Measurements from ENCODE around the gene MTM1. TPM values are rescaled to one million over a fixed set of nuclear protein-coding genes. Genes with fewer than 3 reads are reported as not detected.

Gene MTM1
- total and polyA plus RNA-seq, 4 experiments from 2014 or later: 27.3 to 38.5 (median 35.1) TPM

GRCh38 chrX:150531467-150531866 lies 37.0 kb upstream of the MTM1 start:
- H3K4me3 ChIP-seq (ENCODE audit: low read length in 2 of 2): no peak overlapping the region
- H3K9me3 Mint-ChIP-seq: peaks cover 0 to 13% (median 10%) of the 10 kb centered on the region in 8 donors
- H3K4me3 Mint-ChIP-seq: no peak overlapping the region
- H3K27me3 Mint-ChIP-seq: no peaks in the 10 kb centered on the region
- CTCF ChIA-PET (ENCODE audit: partially characterized antibody): no interaction called here
- DNase-seq: no peak
- H3K27me3 ChIP-seq (ENCODE audit: insufficient read depth, low read length): no peaks in the 10 kb centered on the region
- POLR2A ChIA-PET (ENCODE audit: partially characterized antibody): no interaction called here
- H3K4me1 ChIP-seq (ENCODE audit: insufficient read depth, low read length): no peaks in the 10 kb centered on the region
- no peak overlapping the region for H3K27ac Mint-ChIP-seq
- H3K27ac ChIP-seq (ENCODE audit: low read depth, low read length): no peak overlapping the region
- no peaks in the 10 kb centered on the region for H3K9me3 ChIP-seq (ENCODE audit: control insufficient read depth in 1 of 2, low read length in 2 of 2)
- peaks cover 0 to 2% of the 10 kb centered on the region in 2 donors for H3K36me3 Mint-ChIP-seq
- no peaks in the 10 kb centered on the region for H3K4me1 Mint-ChIP-seq
- intact Hi-C loops (cut with micrococcal nuclease): no loop called here
- H3K36me3 ChIP-seq (ENCODE audit: insufficient read depth, low read length): no peaks in the 10 kb centered on the region

GRCh38 chrX:150533863-150534262 lies 34.6 kb upstream of the MTM1 start:
- no peak overlapping the region for H3K4me3 ChIP-seq (ENCODE audit: low read length in 2 of 2)
- CTCF ChIA-PET (ENCODE audit: partially characterized antibody): no interaction called here
- no peaks in the 10 kb centered on the region for H3K4me1 ChIP-seq (ENCODE audit: insufficient read depth, low read length)
- Mint-ChIP-seq H3K27me3 (no peaks in the 10 kb centered on the region), H3K27ac (peak overlapping the region in 1 of 7 donors; percentile 74), H3K9me3 (peaks cover 0 to 18% (median 11%) of the 10 kb centered on the region in 8 donors), H3K36me3 (peaks cover 0 to 2% of the 10 kb centered on the region in 2 donors), H3K4me3 (no peak overlapping the region), H3K4me1 (no peaks in the 10 kb centered on the region)
- H3K27ac ChIP-seq (ENCODE audit: low read depth, low read length): no peak overlapping the region
- H3K36me3 ChIP-seq (ENCODE audit: insufficient read depth, low read length): no peaks in the 10 kb centered on the region
- POLR2A ChIA-PET (ENCODE audit: partially characterized antibody): no interaction called here
- H3K27me3 ChIP-seq (ENCODE audit: insufficient read depth, low read length): no peaks in the 10 kb centered on the region
- DNase-seq: no peak
- intact Hi-C loops (cut with micrococcal nuclease): no loop called here
- no peaks in the 10 kb centered on the region for H3K9me3 ChIP-seq (ENCODE audit: control insufficient read depth in 1 of 2, low read length in 2 of 2)

GRCh38 chrX:150536455-150537116 lies 31.8 kb upstream of the MTM1 start:
- POLR2A ChIA-PET (ENCODE audit: partially characterized antibody): no interaction called here
- Histone ChIP-seq H3K4me3 (ENCODE audit: low read length in 2 of 2) (no peak overlapping the region), H3K9me3 (ENCODE audit: control insufficient read depth in 1 of 2, low read length in 2 of 2) (no peaks in the 10 kb centered on the region), H3K36me3 (ENCODE audit: insufficient read depth, low read length) (no peaks in the 10 kb centered on the region), H3K27ac (ENCODE audit: low read depth, low read length) (no peak overlapping the region), H3K4me1 (ENCODE audit: insufficient read depth, low read length) (no peaks in the 10 kb centered on the region), H3K27me3 (ENCODE audit: insufficient read depth, low read length) (no peaks in the 10 kb centered on the region)
- intact Hi-C loops (cut with micrococcal nuclease): no loop called here
- Mint-ChIP-seq H3K4me1 (no peaks in the 10 kb centered on the region), H3K27ac (no peak overlapping the region), H3K27me3 (no peaks in the 10 kb centered on the region), H3K4me3 (no peak overlapping the region), H3K36me3 (peaks cover 0 to 2% of the 10 kb centered on the region in 2 donors), H3K9me3 (peaks cover 0 to 18% (median 11%) of the 10 kb centered on the region in 8 donors)
- CTCF ChIA-PET (ENCODE audit: partially characterized antibody): no interaction called here
- no peak for DNase-seq

- Histone ChIP-seq H3K4me1 (ENCODE audit: insufficient read depth, low read length) (no peaks in the 10 kb centered on the region), H3K4me3 (ENCODE audit: low read length in 2 of 2) (no peak overlapping the region), H3K9me3 (ENCODE audit: control insufficient read depth in 1 of 2, low read length in 2 of 2) (no peaks in the 10 kb centered on the region), H3K27ac (ENCODE audit: low read depth, low read length) (no peak overlapping the region), H3K27me3 (ENCODE audit: insufficient read depth, low read length) (no peaks in the 10 kb centered on the region), H3K36me3 (ENCODE audit: insufficient read depth, low read length) (no peaks in the 10 kb centered on the region)
- no peak for DNase-seq
- H3K27ac Mint-ChIP-seq: no peak overlapping the region
- peaks cover 0 to 18% (median 10%) of the 10 kb centered on the region in 8 donors for H3K9me3 Mint-ChIP-seq
- no peak overlapping the region for H3K4me3 Mint-ChIP-seq
- intact Hi-C loops (cut with micrococcal nuclease): no loop called here
- peaks cover 0 to 2% of the 10 kb centered on the region in 2 donors for H3K36me3 Mint-ChIP-seq
- CTCF ChIA-PET (ENCODE audit: partially characterized antibody): no interaction called here
- no peaks in the 10 kb centered on the region for H3K27me3 Mint-ChIP-seq
- POLR2A ChIA-PET (ENCODE audit: partially characterized antibody): no interaction called here
- H3K4me1 Mint-ChIP-seq: no peaks in the 10 kb centered on the region
These were observed 30.6 kb upstream of the MTM1 start for GRCh38 chrX:150537851-150538250.

GRCh38 chrX:150540965-150541364 lies 27.5 kb upstream of the MTM1 start:
- Mint-ChIP-seq H3K36me3 (peaks cover 0 to 2% of the 10 kb centered on the region in 2 donors), H3K9me3 (peaks cover 0 to 10% (median 5%) of the 10 kb centered on the region in 8 donors), H3K4me3 (no peak overlapping the region), H3K27ac (no peak overlapping the region), H3K27me3 (no peaks in the 10 kb centered on the region), H3K4me1 (peaks cover 0 to 3% (median 0%) of the 10 kb centered on the region in 4 donors)
- POLR2A ChIA-PET (ENCODE audit: partially characterized antibody): no interaction called here
- Histone ChIP-seq H3K27ac (ENCODE audit: low read depth, low read length) (no peak overlapping the region), H3K27me3 (ENCODE audit: insufficient read depth, low read length) (no peaks in the 10 kb centered on the region), H3K36me3 (ENCODE audit: insufficient read depth, low read length) (no peaks in the 10 kb centered on the region), H3K4me3 (ENCODE audit: low read length in 2 of 2) (no peak overlapping the region), H3K4me1 (ENCODE audit: insufficient read depth, low read length) (peaks cover 4% of the 10 kb centered on the region), H3K9me3 (ENCODE audit: control insufficient read depth in 1 of 2, low read length in 2 of 2) (no peaks in the 10 kb centered on the region)
- CTCF ChIA-PET (ENCODE audit: partially characterized antibody): no interaction called here
- no peak for DNase-seq
- intact Hi-C loops (cut with micrococcal nuclease): no loop called here

- Mint-ChIP-seq H3K4me3 (no peak overlapping the region), H3K36me3 (no peaks in the 10 kb centered on the region), H3K27ac (peak overlapping the region in 1 of 7 donors; percentile 24), H3K9me3 (no peaks in the 10 kb centered on the region), H3K4me1 (peaks cover 8 to 18% (median 11%) of the 10 kb centered on the region in 4 donors), H3K27me3 (no peaks in the 10 kb centered on the region)
- POLR2A ChIA-PET (ENCODE audit: partially characterized antibody): no interaction called here
- intact Hi-C loops (cut with micrococcal nuclease): no loop called here
- no peak overlapping the region for H3K4me3 ChIP-seq (ENCODE audit: low read length in 2 of 2)
- H3K4me1 ChIP-seq (ENCODE audit: insufficient read depth, low read length): peaks cover 22% of the 10 kb centered on the region
- H3K27ac ChIP-seq (ENCODE audit: low read depth, low read length): no peak overlapping the region
- CTCF ChIA-PET (ENCODE audit: partially characterized antibody): interaction anchor here (1.0 kb wide), 1 partner anchor 175 kb away, joined by 3 read pairs; no protein-coding TSS in a partner anchor
- no peaks in the 10 kb centered on the region for H3K36me3 ChIP-seq (ENCODE audit: insufficient read depth, low read length)
- no peak for DNase-seq
- H3K9me3 ChIP-seq (ENCODE audit: control insufficient read depth in 1 of 2, low read length in 2 of 2): no peaks in the 10 kb centered on the region
- H3K27me3 ChIP-seq (ENCODE audit: insufficient read depth, low read length): no peaks in the 10 kb centered on the region
These were observed 25.6 kb upstream of the MTM1 start for GRCh38 chrX:150542846-150543229.

- Mint-ChIP-seq H3K27ac (peak overlapping the region in 2 of 7 donors; percentile 39 to 52), H3K9me3 (no peaks in the 10 kb centered on the region), H3K27me3 (no peaks in the 10 kb centered on the region), H3K4me1 (peaks cover 10 to 24% (median 16%) of the 10 kb centered on the region in 4 donors), H3K36me3 (no peaks in the 10 kb centered on the region), H3K4me3 (no peak overlapping the region)
- intact Hi-C loops (cut with micrococcal nuclease): no loop called here
- no peak overlapping the region for H3K4me3 ChIP-seq (ENCODE audit: low read length in 2 of 2)
- no peaks in the 10 kb centered on the region for H3K36me3 ChIP-seq (ENCODE audit: insufficient read depth, low read length)
- no peaks in the 10 kb centered on the region for H3K27me3 ChIP-seq (ENCODE audit: insufficient read depth, low read length)
- no peak overlapping the region for H3K27ac ChIP-seq (ENCODE audit: low read depth, low read length)
- CTCF ChIA-PET (ENCODE audit: partially characterized antibody): interaction anchor here (1.0 to 4.7 kb wide), 7 partner anchors 10 to 174 kb away, joined by 3 to 34 read pairs (median 3); no protein-coding TSS in a partner anchor
- H3K9me3 ChIP-seq (ENCODE audit: control insufficient read depth in 1 of 2, low read length in 2 of 2): no peaks in the 10 kb centered on the region
- no peak for DNase-seq
- POLR2A ChIA-PET (ENCODE audit: partially characterized antibody): interaction anchor here (1.1 kb wide), 1 partner anchor 26 kb away, joined by 3 read pairs; no protein-coding TSS in a partner anchor
- peaks cover 28% of the 10 kb centered on the region for H3K4me1 ChIP-seq (ENCODE audit: insufficient read depth, low read length)
These were observed 24.9 kb upstream of the MTM1 start for GRCh38 chrX:150543230-150544155.
